ENCODE data around the gene NKX2-8.

Gene NKX2-8

GRCh38 chr14:36582011-36582873 lies at the start of gene NKX2-8:
Gene NKX2-8, minus strand, starts transcription at chr14:36582614. Its CDS starts 225 bp downstream, at chr14:36582389.
- no peak for DNase-seq

- DNase-seq: no peak
Measured at GRCh38 chr14:36627981-36628380, 45.6 kb upstream of the NKX2-8 start.

GRCh38 chr14:36626151-36626550 lies 43.7 kb upstream of the NKX2-8 start:
- no peak for DNase-seq

GRCh38 chr14:36625436-36625835 lies 43.0 kb upstream of the NKX2-8 start:
- no peak for DNase-seq

GRCh38 chr14:36625014-36625413 lies 42.6 kb upstream of the NKX2-8 start:
- DNase-seq: no peak

- no peak for DNase-seq
Measured at GRCh38 chr14:36619853-36620252, 37.4 kb upstream of the NKX2-8 start.

- DNase-seq: no peak
Measured at GRCh38 chr14:36619131-36619530, 36.7 kb upstream of the NKX2-8 start.

- no peak for DNase-seq
Measured at GRCh38 chr14:36618641-36619040, 36.2 kb upstream of the NKX2-8 start.

- no peak for DNase-seq
Measured at GRCh38 chr14:36617824-36618223, 35.4 kb upstream of the NKX2-8 start.

- peak; percentile 18 for DNase-seq
Measured at GRCh38 chr14:36605506-36605857, 23.1 kb upstream of the NKX2-8 start.

- DNase-seq: peak; percentile 56
Measured at GRCh38 chr14:36604757-36605505, 22.5 kb upstream of the NKX2-8 start.

GRCh38 chr14:36600431-36600830 lies 18.0 kb upstream of the NKX2-8 start:
- DNase-seq: no peak

GRCh38 chr14:36591482-36591881 lies 9.1 kb upstream of the NKX2-8 start:
- DNase-seq: no peak

- DNase-seq: no peak
Measured at GRCh38 chr14:36588788-36589187, 6.4 kb upstream of the NKX2-8 start.

GRCh38 chr14:36588119-36588518 lies 5.7 kb upstream of the NKX2-8 start:
- no peak for DNase-seq

- no peak for DNase-seq
Measured at GRCh38 chr14:36585100-36585499, 2.7 kb upstream of the NKX2-8 start.

- no peak for DNase-seq
Measured at GRCh38 chr14:36583893-36584811, 1.7 kb upstream of the NKX2-8 start.

- no peak for DNase-seq
Measured at GRCh38 chr14:36583242-36583892, 953 bp upstream of the NKX2-8 start.

GRCh38 chr14:36582874-36583241 lies 444 bp upstream of the NKX2-8 start:
- no peak for DNase-seq

- DNase-seq: no peak
Measured at GRCh38 chr14:36580856-36581831, 1.3 kb downstream of the NKX2-8 start.

- DNase-seq: no peak
Measured at GRCh38 chr14:36580141-36580855, 2.1 kb downstream of the NKX2-8 start.

All from NCI-H1694 (cell line).